ENCODE results near the gene RAD51B. TPM values are rescaled to one million over a fixed set of nuclear protein-coding genes. Genes with fewer than 3 reads are reported as not detected.
A peak's percentile ranks its signal among the peaks of the same experiment; 100 is the strongest.

Gene RAD51B
- polyA plus RNA-seq, 4 donors: 10.6 to 13.2 (median 11.3) TPM

DNA sequence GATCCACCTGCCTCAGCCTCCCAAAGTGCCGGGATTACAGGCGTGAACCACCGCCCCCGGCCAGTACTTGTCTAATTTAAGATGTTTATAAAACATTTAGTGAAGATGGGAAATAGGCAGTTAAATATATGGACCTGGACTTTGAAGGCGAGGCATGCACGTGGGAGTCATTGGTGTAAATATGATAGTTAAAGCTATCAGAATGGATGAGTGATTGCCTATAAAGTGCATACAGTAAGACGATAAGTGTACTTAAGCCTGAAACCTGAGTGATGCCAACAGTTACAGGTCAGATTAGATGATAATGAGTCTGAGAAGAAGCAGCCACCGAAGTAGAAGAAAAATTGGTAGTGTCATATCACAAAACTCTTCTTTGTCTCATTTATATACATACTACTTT, 11.5 kb downstream of the RAD51B start:
- no peak for DNase-seq (ENCODE audit: low read depth in 4 of 4, low spot score in 2 of 4)

DNA sequence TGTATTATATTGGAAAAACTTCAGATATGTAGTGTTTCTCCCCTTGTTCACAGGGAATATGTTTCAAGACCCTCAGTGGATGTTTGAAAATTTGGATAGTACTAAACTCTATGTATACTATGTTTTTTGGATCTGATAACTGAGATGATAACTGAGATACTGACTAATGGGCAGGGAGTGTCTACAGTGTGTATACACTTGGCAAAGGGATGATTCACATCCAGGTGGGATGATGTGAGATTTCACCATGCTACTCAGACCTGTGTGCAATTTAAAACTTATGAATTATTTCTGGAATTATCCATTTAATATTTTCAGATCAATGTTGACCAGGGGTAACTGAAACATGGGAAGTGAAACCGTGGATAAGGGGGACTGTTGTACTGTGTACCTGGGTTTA, 13.8 kb downstream of the RAD51B start:
- DNase-seq (ENCODE audit: low read depth in 4 of 4, low spot score in 2 of 4): no peak

GRCh38 chr14:67835596-67835995, 16.0 kb downstream of the RAD51B start:
- DNase-seq (ENCODE audit: low read depth in 4 of 4, low spot score in 2 of 4): no peak

- DNase-seq (ENCODE audit: low read depth in 4 of 4, low spot score in 2 of 4): peak in 3 of 4 donors; percentile 53 to 57 (median 55)
Observed at GRCh38 chr14:67837011-67837624, 17.5 kb downstream of the RAD51B start.

DNA sequence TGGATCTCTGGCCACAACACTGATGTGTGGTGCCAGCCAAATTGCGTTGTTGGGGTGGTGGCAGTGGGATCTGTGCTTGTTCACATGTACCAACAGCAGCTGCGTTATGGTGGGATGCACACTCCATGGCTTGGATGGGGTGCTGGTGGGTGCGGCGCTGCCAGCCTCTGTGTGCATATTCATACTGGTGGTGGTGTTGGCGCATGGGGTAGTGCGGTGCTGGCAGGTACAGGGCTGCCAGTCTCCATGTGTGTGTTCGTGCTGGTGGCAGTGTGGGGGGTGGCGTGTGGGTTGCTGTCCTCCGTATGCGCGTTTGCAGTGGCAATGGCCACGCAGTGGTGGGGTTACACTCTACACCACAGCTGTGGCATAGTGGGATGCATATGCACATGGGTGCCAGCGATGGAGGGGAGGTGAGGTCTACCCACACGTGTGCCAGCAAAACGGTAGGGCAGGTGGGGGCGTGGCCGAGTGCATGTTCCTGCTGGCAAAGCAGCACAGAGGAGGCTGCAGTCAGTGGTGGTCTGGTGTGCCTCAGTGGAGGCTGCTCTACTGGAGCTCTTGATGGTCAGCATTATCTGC, 26.5 kb downstream of the RAD51B start:
- no peak for DNase-seq (ENCODE audit: low read depth in 4 of 4, low spot score in 2 of 4)

DNA sequence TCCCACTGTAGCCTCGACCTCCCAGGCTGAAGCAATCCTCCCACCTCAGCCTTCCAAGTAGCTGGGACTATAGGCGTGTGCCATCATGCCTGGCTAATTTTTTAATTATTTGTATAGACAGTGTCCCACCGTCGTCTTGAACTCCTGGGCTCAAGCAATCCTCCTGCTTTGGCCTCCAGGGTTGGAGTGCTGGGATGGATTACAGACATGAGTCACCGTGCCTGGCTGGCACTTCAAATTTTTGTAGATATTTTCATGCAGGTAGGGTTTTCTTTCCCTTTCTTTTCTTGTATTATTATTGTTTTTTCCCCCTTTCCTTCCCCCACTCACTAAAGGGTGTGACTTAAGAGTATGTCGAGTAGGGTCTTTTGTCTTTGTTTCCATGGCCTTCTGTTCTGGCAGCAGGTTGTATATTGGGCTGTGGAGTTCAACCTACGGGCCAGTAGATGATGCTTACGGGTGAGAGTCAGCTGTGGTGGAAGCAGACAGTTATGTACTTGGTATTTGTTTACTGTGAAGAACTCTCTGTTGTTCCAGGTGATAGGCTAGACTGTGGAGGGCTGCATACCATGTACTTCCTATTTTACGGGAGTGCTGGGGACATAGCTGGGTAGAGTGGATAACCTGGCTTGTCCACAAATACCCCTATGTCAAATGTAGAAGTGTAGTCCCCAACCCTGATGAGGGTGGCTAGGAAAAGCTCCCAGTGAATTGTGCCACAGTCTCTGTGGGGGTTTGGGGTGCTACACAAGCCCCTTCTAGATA, 30.7 kb downstream of the RAD51B start:
- no peak for DNase-seq (ENCODE audit: low read depth in 4 of 4, low spot score in 2 of 4)

GRCh38 chr14:67851785-67852410, 32.3 kb downstream of the RAD51B start:
- no peak for DNase-seq (ENCODE audit: low read depth in 4 of 4, low spot score in 2 of 4)

- no peak for DNase-seq (ENCODE audit: low read depth in 4 of 4, low spot score in 2 of 4)
Observed at GRCh38 chr14:67852926-67853604, 33.5 kb downstream of the RAD51B start.

- DNase-seq (ENCODE audit: low read depth in 4 of 4, low spot score in 2 of 4): no peak
Observed at GRCh38 chr14:67853715-67854114, 34.1 kb downstream of the RAD51B start.

DNA sequence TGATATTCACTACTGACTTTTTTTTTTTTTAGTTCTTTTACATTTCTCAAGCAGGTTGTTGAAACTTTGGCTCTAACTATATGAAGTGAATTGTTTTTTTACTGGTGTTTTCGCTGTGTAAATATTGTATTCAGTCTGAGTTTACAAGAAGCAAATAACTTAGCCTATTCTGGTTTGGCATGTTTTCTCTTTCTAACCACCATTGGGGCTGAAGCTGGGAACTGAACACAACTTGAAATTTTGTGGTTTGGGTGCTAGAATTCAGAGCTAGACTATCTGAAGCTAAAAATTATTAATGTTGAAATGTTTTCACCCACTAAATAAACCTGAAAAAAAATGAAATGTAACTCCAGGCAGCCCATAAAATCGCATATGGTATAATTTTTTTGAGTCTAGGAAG, 37.2 kb downstream of the RAD51B start:
- DNase-seq (ENCODE audit: low read depth in 4 of 4, low spot score in 2 of 4): no peak

- DNase-seq (ENCODE audit: low read depth in 4 of 4, low spot score in 2 of 4): no peak
Observed at GRCh38 chr14:67857778-67858350, 38.3 kb downstream of the RAD51B start.

DNA sequence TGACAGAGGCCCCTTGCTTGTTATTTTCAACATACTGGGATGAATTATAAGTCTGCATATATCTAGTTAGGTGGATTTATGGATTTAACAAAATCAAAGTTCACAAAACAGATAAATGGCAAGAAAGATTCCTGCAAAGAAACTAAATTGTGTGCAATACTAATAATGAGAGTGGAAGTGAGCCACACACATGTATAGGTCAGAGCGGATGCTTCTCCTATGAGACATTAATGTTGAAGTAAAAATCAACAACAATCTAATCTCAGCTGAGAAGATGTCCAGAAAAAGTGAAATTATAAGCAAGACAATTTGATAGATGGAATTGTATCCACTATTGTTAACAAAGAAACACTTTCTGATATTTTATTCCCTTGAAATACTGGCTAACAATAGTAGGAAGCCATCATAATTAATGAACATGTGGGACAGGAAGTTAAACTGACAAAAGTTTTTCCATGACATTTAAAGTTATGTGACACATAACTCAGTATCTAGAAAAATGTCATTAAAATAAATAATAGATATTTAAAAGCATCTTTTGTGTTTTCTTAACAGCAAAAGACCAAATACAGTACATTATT, 39.7 kb downstream of the RAD51B start:
- DNase-seq (ENCODE audit: low read depth in 4 of 4, low spot score in 2 of 4): no peak

- no peak for DNase-seq (ENCODE audit: low read depth in 4 of 4, low spot score in 2 of 4)
Observed at GRCh38 chr14:67863223-67863622, 43.6 kb downstream of the RAD51B start.

- no peak for DNase-seq (ENCODE audit: low read depth in 4 of 4, low spot score in 2 of 4)
Observed at GRCh38 chr14:67875175-67876006, 55.8 kb downstream of the RAD51B start.

- DNase-seq (ENCODE audit: low read depth in 4 of 4, low spot score in 2 of 4): no peak
Observed at GRCh38 chr14:67879026-67879425, 59.4 kb downstream of the RAD51B start.

- no peak for DNase-seq (ENCODE audit: low read depth in 4 of 4, low spot score in 2 of 4)
Observed at GRCh38 chr14:67881225-67881624, 61.6 kb downstream of the RAD51B start.

DNA sequence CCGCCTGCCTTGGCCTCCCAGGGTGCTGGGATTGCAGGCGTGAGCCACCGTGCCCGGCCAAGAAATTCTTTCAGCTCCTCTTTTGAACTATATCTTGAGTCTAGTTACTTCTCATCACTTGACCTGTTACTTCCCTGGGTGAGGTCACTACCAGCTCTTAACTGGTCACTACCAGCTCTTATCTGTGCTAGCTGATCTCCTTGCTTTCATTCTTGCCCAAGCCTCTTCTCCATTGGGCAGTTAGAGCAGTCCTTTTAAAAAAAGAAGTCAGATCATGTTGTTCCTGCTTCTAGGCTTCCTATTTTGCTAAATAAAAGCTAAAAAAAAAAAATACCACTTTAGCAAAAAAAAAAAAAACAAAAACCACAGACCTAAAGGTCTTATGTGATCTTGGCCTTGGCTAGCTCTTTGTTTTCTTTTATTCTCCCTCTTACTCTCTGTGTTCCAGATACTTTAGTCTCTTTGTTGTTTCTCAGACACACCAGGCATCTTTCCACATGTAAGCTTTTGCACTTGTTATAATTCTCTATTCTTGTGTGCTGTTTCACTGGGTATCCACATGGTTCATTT, 63.5 kb downstream of the RAD51B start:
- no peak for DNase-seq (ENCODE audit: low read depth in 4 of 4, low spot score in 2 of 4)

DNA sequence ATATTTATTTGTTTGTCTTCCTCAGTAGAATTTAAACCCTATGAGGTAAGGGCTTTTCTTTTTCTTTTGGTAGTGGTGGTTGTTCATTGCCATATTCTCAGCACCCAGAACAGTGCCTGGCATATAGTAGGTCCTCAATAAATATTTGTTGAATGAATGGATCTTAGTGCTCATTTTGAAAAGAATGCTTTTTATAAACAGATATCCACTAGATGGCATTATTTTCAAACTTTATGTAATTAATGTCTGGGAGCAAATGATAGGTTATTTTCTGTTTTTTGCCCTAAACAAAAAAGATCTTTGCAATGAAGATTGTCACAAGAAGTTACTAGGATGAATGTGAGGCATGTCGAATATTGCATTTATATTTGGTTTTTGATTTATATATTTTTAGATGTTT, 64.1 kb downstream of the RAD51B start:
- DNase-seq (ENCODE audit: low read depth in 4 of 4, low spot score in 2 of 4): no peak

DNA sequence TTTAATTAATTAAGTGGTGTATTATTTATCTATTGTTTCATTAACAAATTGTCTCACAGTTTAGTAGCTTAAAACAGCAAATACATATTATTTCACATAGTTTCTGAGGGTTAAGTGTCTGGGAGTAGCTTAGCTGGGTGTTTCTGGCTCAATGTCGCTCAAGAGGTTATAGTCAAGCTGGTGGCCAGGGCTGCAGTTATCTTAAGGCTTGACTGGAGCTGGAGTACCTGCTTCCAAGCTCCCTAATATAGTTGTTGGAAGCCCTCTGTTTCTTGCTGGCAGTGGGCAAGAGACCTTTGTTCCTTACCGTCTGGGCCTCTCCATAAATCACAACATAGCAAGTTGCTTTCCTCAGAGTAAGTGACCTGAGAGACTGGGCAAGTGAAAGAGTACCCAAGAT, 66.6 kb downstream of the RAD51B start:
- no peak for DNase-seq (ENCODE audit: low read depth in 4 of 4, low spot score in 2 of 4)
